Calu3 (cell line): ENCODE measurements around the gene NPVF. TPM values are rescaled to one million over a fixed set of nuclear protein-coding genes. Genes with fewer than 3 reads are reported as not detected.

Experiments used
- BruUV-seq: library from RNA; stranded (reverse); fragments of 400-500 nt; replicated peaks from 2 replicates; lab custom pipeline; 2021; lab: Mats Ljungman, UMichigan
- CTCF ChIA-PET: fragments of 300-600 bp; sonication (Branson Sonifier 250); formaldehyde crosslinking; loops from one replicate; lab custom pipeline; 2022; ENCODE audit warnings: antibody characterized with exemption; lab: Charles Lee
- DNase-seq: peaks from one replicate; pipeline ENCODE4 v3.0.0; 2022
- H3K27ac Mint-ChIP-seq: one replicate; pipeline ENCODE4 v1.8.0; 2022; ENCODE audit warnings: mixed read lengths; ENCODE audit not compliant: unreplicated experiment
- H3K27me3 Mint-ChIP-seq: one replicate; pipeline ENCODE4 v1.8.0; 2022; ENCODE audit warnings: mixed read lengths; ENCODE audit not compliant: unreplicated experiment
- H3K36me3 Mint-ChIP-seq: one replicate; pipeline ENCODE4 v1.8.0; 2022; ENCODE audit warnings: mild to moderate bottlenecking, moderate library complexity, mixed read lengths; ENCODE audit not compliant: insufficient read depth, unreplicated experiment
- H3K4me1 Mint-ChIP-seq: one replicate; pipeline ENCODE4 v1.8.0; 2022; ENCODE audit warnings: mild to moderate bottlenecking, low read depth, mixed read lengths; ENCODE audit not compliant: unreplicated experiment
- H3K4me3 Mint-ChIP-seq: one replicate; pipeline ENCODE4 v1.8.0; 2022; ENCODE audit warnings: mild to moderate bottlenecking, low read depth, moderate library complexity, mixed read lengths; ENCODE audit not compliant: unreplicated experiment
- H3K9me3 Mint-ChIP-seq: one replicate; pipeline ENCODE4 v1.8.0; 2022; ENCODE audit warnings: low read depth, mixed read lengths; ENCODE audit not compliant: unreplicated experiment
- CTCF ChIP-seq: fragments of 200-600 bp; IDR thresholded peaks from one replicate; pipeline ENCODE4 v1.8.0; 2022; ENCODE audit warnings: antibody characterized with exemption; ENCODE audit not compliant: unreplicated experiment
- intact Hi-C: fragments of 100-400 bp; cut with micrococcal nuclease; formaldehyde crosslinking; loops from one replicate; pipeline ENCODE4 v1.10.0; 2022; ENCODE audit not compliant: unreplicated experiment
- total RNA-seq: library from RNA; stranded (reverse); gene quantifications from 2 replicates; pipeline ENCODE4 v1.2.3, GENCODE V29; 2022

Gene NPVF
- total RNA-seq, 1 experiment from 2014 or later = not detected

DNA sequence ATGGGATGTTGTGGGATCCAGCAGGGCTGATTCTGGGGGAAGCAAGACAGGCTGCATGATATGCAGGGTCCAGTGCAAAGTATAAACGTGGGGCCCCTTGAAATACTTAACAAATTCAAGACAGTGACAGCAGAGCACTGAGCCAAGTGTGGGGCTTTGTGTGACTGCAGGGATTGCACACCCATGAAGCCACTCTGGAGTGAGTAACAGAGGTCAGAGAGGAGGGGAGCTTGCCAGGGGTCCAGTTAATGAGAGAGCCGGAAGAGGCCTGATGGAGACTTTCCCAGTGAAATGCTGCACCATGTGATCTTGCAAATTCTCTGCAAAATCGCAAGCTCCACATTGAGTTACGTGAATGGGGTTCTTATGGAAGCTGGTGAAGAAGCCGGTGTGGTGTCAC is 5.6 kb downstream of the NPVF start:
- no TSS peak for BruUV-seq
- H3K27me3 Mint-ChIP-seq = peaks cover 78% of the 10 kb centered on the region
- TF ChIP-seq CTCF = no peak
- H3K36me3 Mint-ChIP-seq = no peaks in the 10 kb centered on the region
- H3K9me3 Mint-ChIP-seq = no peaks in the 10 kb centered on the region
- H3K4me1 Mint-ChIP-seq = no peaks in the 10 kb centered on the region
- H3K27ac Mint-ChIP-seq = no peak overlapping the region
- intact Hi-C loops = no loop called here
- no peak overlapping the region for H3K4me3 Mint-ChIP-seq
- CTCF ChIA-PET = no interaction called here
- DNase-seq = no peak

DNA sequence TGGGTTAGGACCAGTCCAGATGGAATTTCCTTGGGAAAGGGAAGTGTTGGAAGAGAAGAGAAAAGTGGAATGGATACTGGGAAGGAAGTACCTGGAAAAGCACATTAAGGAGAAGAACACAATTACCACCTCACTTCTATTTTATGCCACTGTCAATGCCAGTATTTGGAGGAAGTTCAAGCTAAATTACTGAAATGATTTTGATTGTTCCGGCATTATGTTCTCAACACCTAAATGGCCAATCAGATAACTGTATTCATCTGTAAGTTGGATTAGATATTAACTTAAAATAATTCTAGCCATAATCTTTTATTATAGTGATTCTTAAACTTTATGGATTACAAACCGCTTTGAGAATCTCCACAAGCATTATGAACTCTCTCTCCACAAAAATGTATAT is 7.3 kb downstream of the NPVF start:
- Mint-ChIP-seq H3K27me3 (peaks cover 69% of the 10 kb centered on the region), H3K27ac (no peak overlapping the region), H3K4me3 (no peak overlapping the region), H3K9me3 (no peaks in the 10 kb centered on the region), H3K4me1 (no peaks in the 10 kb centered on the region), H3K36me3 (no peaks in the 10 kb centered on the region)
- no peak for DNase-seq
- intact Hi-C loops = no loop called here
- CTCF ChIA-PET = interaction anchor here (1.9 kb wide), 1 partner anchor 41 kb away, joined by 4 read pairs; a partner anchor contains a TSS
- BruUV-seq = no TSS peak
- TF ChIP-seq CTCF = no peak

DNA sequence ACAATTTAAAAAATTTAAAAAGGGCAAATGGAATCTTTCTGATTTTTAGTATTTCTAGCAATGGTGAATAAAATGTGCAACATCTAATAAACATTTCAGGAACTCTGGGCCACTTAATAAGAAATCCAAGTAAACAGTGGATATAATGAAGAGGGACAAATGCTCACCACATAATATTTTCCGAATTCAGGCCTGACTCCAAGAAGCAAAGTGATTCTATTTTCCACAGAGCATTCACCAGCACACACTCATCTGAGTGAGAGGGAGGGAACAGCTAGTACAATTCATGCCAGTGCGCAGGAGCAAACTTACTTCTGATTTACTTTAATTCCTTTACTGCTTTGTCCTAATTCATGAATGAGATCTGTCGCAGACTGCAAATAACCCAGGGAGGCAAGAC is 10.1 kb downstream of the NPVF start:
- intact Hi-C loops = loop anchor here (10.0 kb wide), 1 partner anchor 53 kb away; no protein-coding TSS in a partner anchor
- Mint-ChIP-seq H3K4me1 (no peaks in the 10 kb centered on the region), H3K4me3 (no peak overlapping the region), H3K36me3 (no peaks in the 10 kb centered on the region), H3K27me3 (peaks cover 41% of the 10 kb centered on the region), H3K27ac (no peak overlapping the region), H3K9me3 (no peaks in the 10 kb centered on the region)
- CTCF ChIA-PET = interaction anchor here (1.2 to 1.7 kb wide), 2 partner anchors 38 to 93 kb away, joined by 3 to 7 read pairs; partner anchors contain the start of gene CYCS
- DNase-seq = no peak
- BruUV-seq = no TSS peak
- TF ChIP-seq CTCF = no peak

GRCh38 chr7:25216837-25217236 is 11.4 kb downstream of the NPVF start:
- Mint-ChIP-seq H3K27ac (no peak overlapping the region), H3K27me3 (peaks cover 37% of the 10 kb centered on the region), H3K9me3 (no peaks in the 10 kb centered on the region), H3K36me3 (no peaks in the 10 kb centered on the region), H3K4me1 (no peaks in the 10 kb centered on the region), H3K4me3 (no peak overlapping the region)
- BruUV-seq = no TSS peak
- CTCF ChIA-PET = interaction anchor here (0.7 to 3.1 kb wide), 8 partner anchors 8 to 92 kb away, joined by 4 to 45 read pairs (median 8); partner anchors contain the start of gene CYCS
- intact Hi-C loops = loop anchor here (1.0 to 10.0 kb wide), 2 partner anchors 37 to 52 kb away; a partner anchor contains a TSS
- TF ChIP-seq CTCF = peak; percentile 84
- no peak for DNase-seq
